Fibroblast of pulmonary artery (primary cell): Measurements from ENCODE around the gene GCC1.

Source experiments
- DNase-seq: peaks from one replicate; pipeline ENCODE4 v3.0.0-alpha.2; 2010; ENCODE audit warnings: low read depth
- H3K4me3 ChIP-seq: replicated peaks from 2 replicates; pipeline ENCODE4 v1.5.1; 2011; ENCODE audit warnings: low read depth, mild to moderate bottlenecking, control low read depth, low read length, moderate library complexity
- CTCF ChIP-seq: IDR thresholded peaks from 2 replicates; pipeline ENCODE4 v1.5.1; 2011; ENCODE audit warnings: mild to moderate bottlenecking, control low read depth, low read length, inconsistent platforms; ENCODE audit errors: missing control alignments

The GCC1 gene

GRCh38 chr7:127532736-127533135 is 52.7 kb downstream of the GCC1 start:
- no peak overlapping the region for H3K4me3 ChIP-seq
- TF ChIP-seq CTCF = no peak
- no peak for DNase-seq

- DNase-seq = no peak
- TF ChIP-seq CTCF = no peak
- no peak overlapping the region for H3K4me3 ChIP-seq
These were observed 53.2 kb downstream of the GCC1 start for GRCh38 chr7:127532151-127532550.
